HG03469 (cell line): ENCODE data around the gene RAPGEF1.
A peak's percentile ranks its signal among the peaks of the same experiment; 100 is the strongest.
"Not testable (repeated sequence)": the region's sequence is repeated elsewhere in the genome, so short reads cannot be mapped to it uniquely, and the experiment has no call there.

Experiments
- ATAC-seq: cut with Tn5 transposase; IDR thresholded peaks from one replicate; pipeline ENCODE4 v1.9.1; 2021; ENCODE audit warnings: mild to moderate bottlenecking, moderate library complexity, moderate number of reproducible peaks; ENCODE audit not compliant: unreplicated experiment

The RAPGEF1 gene

DNA sequence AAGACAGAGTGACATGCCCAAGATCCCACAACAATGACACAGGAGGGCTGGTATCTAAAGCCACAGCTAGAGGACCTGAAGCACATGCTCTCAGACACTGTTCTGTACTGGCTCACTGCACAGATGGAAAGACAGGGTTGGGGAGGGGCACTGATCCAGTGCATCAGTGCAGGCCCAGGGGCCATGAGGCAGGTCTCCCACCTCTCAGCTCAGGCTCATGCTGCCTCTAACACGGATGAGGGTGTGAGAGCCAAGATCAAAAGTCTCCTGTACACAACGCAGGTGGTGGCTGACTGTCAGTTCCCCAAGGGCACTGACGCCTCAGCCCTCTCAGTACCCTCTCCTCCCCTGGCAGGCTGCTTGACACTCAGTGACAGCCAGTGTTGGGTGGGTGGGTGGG is 10.9 kb downstream of the RAPGEF1 start:
- no peak for ATAC-seq

GRCh38 chr9:131728546-131728910 is 11.3 kb downstream of the RAPGEF1 start:
- no peak for ATAC-seq

DNA sequence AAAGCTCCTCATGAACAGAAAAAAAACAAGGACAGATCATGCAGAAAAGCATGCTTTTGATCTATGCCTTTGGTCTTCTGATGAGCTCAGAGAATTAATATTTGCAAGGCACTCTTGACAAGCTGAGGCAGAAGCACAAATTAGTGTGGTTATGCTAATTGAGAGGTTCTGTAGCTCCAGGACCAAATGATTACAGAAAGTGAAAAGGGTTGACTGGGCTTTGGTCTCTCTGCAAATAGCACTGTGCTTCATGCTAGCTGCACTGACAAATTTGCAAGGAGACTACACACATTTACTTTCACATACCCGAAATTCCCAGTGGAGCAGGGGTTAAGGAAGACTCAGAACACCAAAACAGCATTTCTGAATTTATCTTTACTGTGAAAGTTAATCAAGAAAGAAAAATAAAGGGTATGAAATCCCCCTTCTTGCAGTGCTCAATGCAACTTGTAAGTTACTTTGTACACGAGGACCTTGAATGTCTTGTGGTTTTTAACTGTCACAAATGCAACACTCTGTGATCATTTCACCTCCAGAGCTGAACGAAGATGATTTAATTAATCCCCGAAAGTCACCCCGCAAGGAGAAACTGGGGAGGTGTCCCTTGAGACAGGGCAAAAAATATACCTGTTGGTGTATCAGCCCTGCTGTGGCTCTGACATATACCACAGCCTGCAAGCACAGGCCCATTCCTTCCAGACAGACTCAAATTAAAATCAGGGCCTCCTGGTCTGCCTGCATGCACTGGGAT is 11.9 kb downstream of the RAPGEF1 start:
- ATAC-seq, result no peak

GRCh38 chr9:131727184-131727759 is 12.6 kb downstream of the RAPGEF1 start:
- no peak for ATAC-seq

DNA sequence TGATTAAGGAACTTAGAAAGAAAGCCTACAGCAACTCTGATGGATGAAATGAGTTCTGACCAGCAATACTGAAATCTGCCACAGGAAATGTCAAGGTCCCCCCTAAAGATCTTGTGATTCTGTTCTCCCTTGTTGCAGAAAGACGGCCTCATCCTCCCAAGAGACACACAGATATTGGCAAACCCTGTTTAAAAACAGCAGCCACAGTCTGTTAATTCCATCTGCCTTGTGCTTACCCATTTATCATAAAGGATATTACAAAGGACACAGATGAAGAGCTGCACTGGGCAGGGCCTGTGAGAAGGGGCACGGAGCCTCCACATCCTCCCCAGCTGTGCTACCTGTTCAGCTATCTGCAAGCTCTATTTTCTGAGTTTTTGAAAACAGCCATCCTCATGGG is 15.2 kb downstream of the RAPGEF1 start:
- no peak for ATAC-seq

- no peak for ATAC-seq
Measured at GRCh38 chr9:131723632-131724031, 16.2 kb downstream of the RAPGEF1 start.

- ATAC-seq, result no peak
Measured at GRCh38 chr9:131722255-131722654, 17.6 kb downstream of the RAPGEF1 start.

GRCh38 chr9:131721076-131721475 is 18.8 kb downstream of the RAPGEF1 start:
- ATAC-seq, result no peak

GRCh38 chr9:131720330-131720729 is 19.5 kb downstream of the RAPGEF1 start:
- no peak for ATAC-seq

GRCh38 chr9:131719262-131719908 is 20.5 kb downstream of the RAPGEF1 start:
- ATAC-seq, result no peak

GRCh38 chr9:131717719-131718460 is 22.0 kb downstream of the RAPGEF1 start:
- no peak for ATAC-seq

DNA sequence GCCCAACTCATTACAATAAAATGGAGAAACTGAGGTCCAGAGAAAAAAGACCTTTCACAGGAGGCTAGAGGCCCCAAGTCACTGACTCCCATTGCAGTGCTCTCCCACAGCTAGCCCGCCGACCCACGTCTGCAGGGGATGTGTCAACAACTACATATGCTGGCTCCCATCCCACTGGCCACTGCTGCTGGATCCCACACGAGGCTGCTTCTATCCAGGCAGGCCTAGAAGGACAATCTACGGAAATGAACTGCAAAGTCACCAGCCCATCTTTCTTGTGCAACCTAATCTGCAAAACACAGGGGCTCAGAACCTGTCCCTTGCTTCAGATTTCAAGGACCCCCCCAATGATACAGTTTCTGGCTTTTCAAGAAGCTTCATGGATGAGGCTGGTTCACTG is 24.0 kb downstream of the RAPGEF1 start:
- ATAC-seq, result no peak

GRCh38 chr9:131714821-131715220 is 25.1 kb downstream of the RAPGEF1 start:
- no peak for ATAC-seq

GRCh38 chr9:131714161-131714646 is 25.7 kb downstream of the RAPGEF1 start:
- ATAC-seq, result no peak

DNA sequence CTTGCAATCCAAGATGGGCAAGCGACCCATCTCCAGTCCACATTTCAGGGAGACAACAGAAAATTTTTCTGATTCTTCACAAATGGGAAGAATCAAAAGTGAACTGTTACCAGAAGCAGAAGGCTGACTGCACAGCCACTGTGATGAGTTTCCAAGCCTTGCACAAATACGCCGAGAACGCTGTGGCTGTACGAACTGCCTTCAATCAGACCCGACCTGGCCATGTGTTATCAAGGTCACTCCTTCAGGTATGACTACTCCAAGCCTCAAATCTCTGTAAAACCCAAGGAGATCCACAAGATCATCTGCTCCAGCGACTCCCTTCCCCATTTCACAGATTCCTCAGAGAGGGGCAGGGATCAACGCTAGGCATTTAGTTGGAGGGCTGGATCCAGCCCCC is 26.9 kb downstream of the RAPGEF1 start:
- no peak for ATAC-seq

DNA sequence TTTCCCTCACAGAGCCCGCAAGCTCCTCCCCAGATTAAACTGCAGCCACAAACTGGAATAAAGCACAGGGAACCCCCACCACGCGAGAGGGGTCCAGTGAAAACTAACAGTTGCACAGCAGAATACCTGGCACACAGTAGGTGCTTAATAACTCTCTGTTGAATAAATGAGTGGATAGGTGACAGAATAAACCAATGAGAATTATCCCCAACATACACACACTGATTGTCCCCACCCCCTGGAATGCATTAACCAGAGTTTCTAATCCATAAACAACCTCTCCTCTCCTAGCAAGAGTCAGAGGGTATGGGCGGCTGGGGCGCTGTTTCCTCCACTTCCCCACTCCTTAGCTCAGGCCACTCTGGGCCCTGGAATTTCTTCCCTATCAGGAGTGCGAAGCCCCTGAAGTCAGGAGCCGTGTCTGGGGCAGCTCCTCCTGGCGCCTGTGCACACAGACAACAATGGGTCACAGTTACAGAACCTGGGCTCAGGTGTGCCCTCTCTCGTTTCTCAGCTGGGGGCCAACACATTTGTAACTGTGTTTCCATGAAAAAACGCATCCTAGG is 27.6 kb downstream of the RAPGEF1 start:
- ATAC-seq, result no peak

- peak; percentile 32 for ATAC-seq
Measured at GRCh38 chr9:131709771-131710431, 30.0 kb downstream of the RAPGEF1 start.

GRCh38 chr9:131709010-131709770 is 30.7 kb downstream of the RAPGEF1 start:
- ATAC-seq, result not testable (repeated sequence)

GRCh38 chr9:131708226-131709002 is 31.5 kb downstream of the RAPGEF1 start:
- ATAC-seq, result no peak
